H9 (cell line): ENCODE measurements around the gene RAB24. TPM values are rescaled to one million over a fixed set of nuclear protein-coding genes. Genes with fewer than 3 reads are reported as not detected.
A peak's percentile ranks its signal among the peaks of the same experiment; 100 is the strongest.

ENCODE experiments used
- DNase-seq: peaks from one replicate; pipeline ENCODE4 v3.0.0-alpha.2; 2017
- H2AFZ ChIP-seq: one replicate; pipeline ENCODE4 v1.6.1; 2013; ENCODE audit warnings: mild to moderate bottlenecking, low read length, control low read depth, moderate library complexity
- H2AK5ac ChIP-seq: 2 replicates; pipeline ENCODE4 v1.6.1; 2013; ENCODE audit warnings: low read length, control low read depth, mixed read lengths; ENCODE audit not compliant: insufficient read length
- H2BK120ac ChIP-seq: one replicate; pipeline ENCODE4 v1.6.1; 2013; ENCODE audit warnings: low read depth, mild to moderate bottlenecking, low read length, control low read depth, inconsistent platforms; ENCODE audit not compliant: poor library complexity, severe bottlenecking
- H2BK12ac ChIP-seq: 2 replicates; pipeline ENCODE4 v1.6.1; 2013; ENCODE audit warnings: low read length, control low read depth, mixed read lengths, low read depth; ENCODE audit not compliant: insufficient read length
- H2BK15ac ChIP-seq: 2 replicates; pipeline ENCODE4 v1.6.1; 2013; ENCODE audit warnings: low read depth, low read length, control low read depth
- H2BK20ac ChIP-seq: one replicate; pipeline ENCODE4 v1.6.1; 2013; ENCODE audit warnings: low read depth, mild to moderate bottlenecking, low read length, control low read depth, inconsistent platforms; ENCODE audit not compliant: poor library complexity, severe bottlenecking
- H2BK5ac ChIP-seq: 2 replicates; pipeline ENCODE4 v1.6.1; 2013; ENCODE audit warnings: low read length, control low read depth, mixed read lengths; ENCODE audit not compliant: insufficient read length
- H3K14ac ChIP-seq: 2 replicates; pipeline ENCODE4 v1.6.1; 2013; ENCODE audit warnings: low read length, control low read depth; ENCODE audit not compliant: insufficient read depth
- H3K18ac ChIP-seq: 2 replicates; pipeline ENCODE4 v1.6.1; 2013; ENCODE audit warnings: low read depth, mild to moderate bottlenecking, mixed read lengths, low read length, control low read depth; ENCODE audit not compliant: insufficient read length
- H3K23ac ChIP-seq: 2 replicates; pipeline ENCODE4 v1.6.1; 2013; ENCODE audit warnings: low read length, control low read depth, mixed read lengths, low read depth; ENCODE audit not compliant: insufficient read length
- H3K23me2 ChIP-seq: 2 replicates; pipeline ENCODE4 v1.6.1; 2013; ENCODE audit warnings: low read depth, mild to moderate bottlenecking, mixed read lengths, low read length, control low read depth; ENCODE audit not compliant: insufficient read length, poor library complexity, severe bottlenecking
- H3K27ac ChIP-seq: 2 replicates; pipeline ENCODE4 v1.5.1; 2013; ENCODE audit warnings: low read length, control low read depth, mixed read lengths, low read depth; ENCODE audit not compliant: insufficient read length
- H3K27me3 ChIP-seq: 2 replicates; pipeline ENCODE4 v1.6.1; 2013; ENCODE audit warnings: low read length, control low read depth, inconsistent platforms; ENCODE audit not compliant: insufficient read depth
- H3K4ac ChIP-seq: 2 replicates; pipeline ENCODE4 v1.6.1; 2013; ENCODE audit warnings: low read depth, mild to moderate bottlenecking, control low read depth, inconsistent platforms, low read length, moderate library complexity
- H3K4me1 ChIP-seq: 2 replicates; pipeline ENCODE4 v1.6.1; 2013; ENCODE audit warnings: low read length, control low read depth, inconsistent platforms; ENCODE audit not compliant: insufficient read depth
- H3K4me2 ChIP-seq: 2 replicates; pipeline ENCODE4 v1.6.1; 2013; ENCODE audit warnings: low read length, control low read depth, mixed read lengths; ENCODE audit not compliant: insufficient read length, insufficient read depth
- H3K56ac ChIP-seq: 2 replicates; pipeline ENCODE4 v1.6.1; 2013; ENCODE audit warnings: low read depth, mild to moderate bottlenecking, mixed read lengths, low read length, control low read depth; ENCODE audit not compliant: insufficient read length
- H3K79me1 ChIP-seq: 2 replicates; pipeline ENCODE4 v1.6.1; 2013; ENCODE audit warnings: low read depth, mild to moderate bottlenecking, moderate library complexity, low read length, control low read depth, inconsistent platforms; ENCODE audit not compliant: insufficient read depth, poor library complexity, severe bottlenecking
- H3K79me2 ChIP-seq: 2 replicates; pipeline ENCODE4 v1.6.1; 2013; ENCODE audit warnings: low read length, control low read depth, inconsistent platforms; ENCODE audit not compliant: insufficient read depth
- H3K9ac ChIP-seq: 2 replicates; pipeline ENCODE4 v1.6.1; 2013; ENCODE audit warnings: low read length, control low read depth, mixed read lengths; ENCODE audit not compliant: insufficient read length; ENCODE audit errors: extremely low read depth
- H3K9me3 ChIP-seq: one replicate; pipeline ENCODE4 v1.6.1; 2013; ENCODE audit warnings: low read depth, low read length, inconsistent platforms; ENCODE audit not compliant: control insufficient read depth
- H3T11ph ChIP-seq: one replicate; pipeline ENCODE4 v1.6.1; 2013; ENCODE audit warnings: mild to moderate bottlenecking, low read length, control low read depth, inconsistent platforms
- H4K20me1 ChIP-seq: one replicate; pipeline ENCODE4 v1.6.1; 2013; ENCODE audit not compliant: control insufficient read depth, insufficient read length, insufficient read depth
- H4K5ac ChIP-seq: 2 replicates; pipeline ENCODE4 v1.6.1; 2013; ENCODE audit warnings: low read depth, mild to moderate bottlenecking, mixed read lengths, low read length, control low read depth; ENCODE audit not compliant: insufficient read length
- H4K8ac ChIP-seq: replicated peaks from 2 replicates; pipeline ENCODE4 v1.6.1; 2013; ENCODE audit warnings: low read length, control low read depth, mixed read lengths, low read depth; ENCODE audit not compliant: insufficient read length
- H4K91ac ChIP-seq: 2 replicates; pipeline ENCODE4 v1.6.1; 2013; ENCODE audit warnings: low read depth, mild to moderate bottlenecking, moderate library complexity, mixed read lengths, low read length, control low read depth; ENCODE audit not compliant: insufficient read length
- H3K27ac Mint-ChIP-seq, 3 experiments: 2 replicates in 2 of 3; 3 replicates in 1 of 3; pipeline ENCODE4 v1.8.0; 2020 to 2021; ENCODE audit warnings: mixed read lengths in 3 of 3, mild to moderate bottlenecking in 1 of 3, moderate library complexity in 1 of 3
- H3K27me3 Mint-ChIP-seq: 2 replicates; pipeline ENCODE4 v1.8.0; 2021; ENCODE audit warnings: low read depth, mild to moderate bottlenecking, moderate library complexity, mixed read lengths
- H3K36me3 Mint-ChIP-seq, 3 experiments: 2 replicates in 2 of 3; 3 replicates in 1 of 3; pipeline ENCODE4 v1.8.0; 2020 to 2021; ENCODE audit warnings: low read depth in 3 of 3, mixed read lengths in 3 of 3; ENCODE audit not compliant: insufficient read depth in 1 of 3
- H3K4me1 Mint-ChIP-seq, 2 experiments: 2 replicates each; pipeline ENCODE4 v1.8.0; 2020; ENCODE audit warnings: mixed read lengths in 2 of 2
- H3K4me3 Mint-ChIP-seq, 2 experiments: 2 replicates in 1 of 2; 3 replicates in 1 of 2; pipeline ENCODE4 v1.8.0; 2020 to 2021; ENCODE audit warnings: mild to moderate bottlenecking in 2 of 2, mixed read lengths in 2 of 2, moderate library complexity in 1 of 2
- H3K9me3 Mint-ChIP-seq, 2 experiments: 2 replicates in 1 of 2; 3 replicates in 1 of 2; pipeline ENCODE4 v1.8.0; 2020; ENCODE audit warnings: mild to moderate bottlenecking in 2 of 2, mixed read lengths in 2 of 2, moderate library complexity in 1 of 2
- CTCF ChIP-seq: fragments of 200-600 bp; sonication (generic); conservative IDR thresholded peaks from 3 replicates; pipeline ENCODE4 v1.8.0; 2021; ENCODE audit warnings: antibody characterized with exemption, mild to moderate bottlenecking
- WGBS: extraction: QIAGEN DNeasy Blood & Tissue Kit; methylation state at CpG from one replicate; pipeline ENCODE4 v1.1.7; 2013; ENCODE audit warnings: missing lambda C conversion rate, low lambda C conversion rate, mixed read lengths; ENCODE audit not compliant: insufficient read length; ENCODE audit errors: extremely low coverage; 5-methylcytosine and 5-hydroxymethylcytosine counted together
- total RNA-seq: library from RNA; stranded (reverse); gene quantifications from 2 replicates; pipeline ENCODE4 v1.2.1, GENCODE V29; 2021

The RAB24 gene
- total RNA-seq, 1 experiment from 2014 or later, result 17.6 TPM

DNA sequence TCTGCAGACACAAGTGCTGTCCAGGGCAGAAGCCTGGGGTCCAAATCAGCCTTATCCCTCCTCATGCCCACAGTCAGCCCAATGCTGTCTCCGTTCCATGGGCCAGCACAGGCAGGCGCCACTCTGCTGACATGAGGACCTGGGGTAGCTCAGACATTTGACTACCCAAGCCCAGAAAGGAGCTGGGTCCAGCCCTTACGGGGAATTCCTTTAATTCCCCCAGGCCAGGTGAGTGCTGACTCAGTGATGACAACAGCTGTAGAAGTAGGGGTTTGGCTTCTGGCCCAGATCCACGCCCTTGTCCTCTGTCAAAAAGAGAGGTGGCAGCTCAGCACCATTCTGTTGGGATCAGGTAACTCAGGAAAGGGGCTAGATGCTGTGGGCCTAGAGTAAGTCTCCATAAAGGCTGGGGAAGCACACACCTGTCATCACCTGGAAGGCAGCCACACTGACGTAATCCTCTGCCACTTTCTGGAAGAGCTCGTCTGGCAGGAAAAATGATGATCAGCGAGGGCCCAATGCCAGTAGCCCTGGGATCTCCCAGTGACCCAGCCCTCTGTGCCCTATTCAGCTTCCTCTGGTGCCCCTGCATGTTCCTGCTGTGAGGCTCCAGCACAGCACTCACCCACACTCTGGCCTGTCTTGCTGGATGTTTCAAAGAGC, 1.9 kb downstream of the RAB24 start:
- H3K23me2 ChIP-seq, result peaks cover 13% of the 10 kb centered on the region
- no peak overlapping the region for H4K5ac ChIP-seq
- Mint-ChIP-seq H3K4me3 (peak overlapping the region; percentile 93 to 96; a peak in 4 of 5 replicates), H3K27ac (peak overlapping the region in 2 of 3 experiments; percentile 68 to 79; a peak in 3 of 7 replicates), H3K9me3 (no peaks in the 10 kb centered on the region), H3K27me3 (peaks cover 1% of the 10 kb centered on the region; the same call in 1 of the 2 replicates), H3K4me1 (peaks cover 37 to 59% of the 10 kb centered on the region in 2 experiments), H3K36me3 (peaks cover 22 to 56% (median 27%) of the 10 kb centered on the region in 3 experiments)
- no peak overlapping the region for H2BK12ac ChIP-seq
- no peak overlapping the region for H3K27ac ChIP-seq
- H2AK5ac ChIP-seq, result no peak overlapping the region
- no peak overlapping the region for H2AFZ ChIP-seq
- H4K91ac ChIP-seq, result no peak overlapping the region
- no peak overlapping the region for H2BK5ac ChIP-seq
- H3K79me2 ChIP-seq, result peaks cover 9% of the 10 kb centered on the region; the same call in 1 of the 2 replicates
- no peak overlapping the region for H2BK15ac ChIP-seq
- no peaks in the 10 kb centered on the region for H3K9me3 ChIP-seq
- no peaks in the 10 kb centered on the region for H3K79me1 ChIP-seq
- no peak overlapping the region for H3K23ac ChIP-seq
- no peak overlapping the region for H3K56ac ChIP-seq
- no peak overlapping the region for H3K14ac ChIP-seq
- DNase-seq, result no peak
- no peak overlapping the region for H3K9ac ChIP-seq
- no peak overlapping the region for H3K4ac ChIP-seq
- H3T11ph ChIP-seq, result no peak overlapping the region
- H3K4me2 ChIP-seq, result no peak overlapping the region
- no CpG with 5 or more reads among the region's 7 CpGs for whole genome bisulfite sequencing
- H4K20me1 ChIP-seq, result no peaks in the 10 kb centered on the region
- H2BK120ac ChIP-seq, result no peak overlapping the region
- H4K8ac ChIP-seq, result no peak overlapping the region
- H3K27me3 ChIP-seq, result no peaks in the 10 kb centered on the region
- no peak overlapping the region for H2BK20ac ChIP-seq
- TF ChIP-seq CTCF, result no peak
- H3K4me1 ChIP-seq, result no peaks in the 10 kb centered on the region
- no peak overlapping the region for H3K18ac ChIP-seq
